IPS-18c (cell line): ENCODE results near the gene ELAVL4.
"Not testable (repeated sequence)": the region's sequence is repeated elsewhere in the genome, so short reads cannot be mapped to it uniquely, and the experiment has no call there.

ENCODE experiments used
- H3K4me3 ChIP-seq: 2 replicates; pipeline ENCODE4 v1.7.0; 2013; ENCODE audit warnings: low read depth, mild to moderate bottlenecking, low read length, moderate library complexity; ENCODE audit not compliant: insufficient read depth
- H3K9me3 ChIP-seq: one replicate; pipeline ENCODE4 v1.6.1; 2013; ENCODE audit warnings: mild to moderate bottlenecking, low read length, moderate library complexity; ENCODE audit not compliant: control insufficient read depth, insufficient read depth

ELAVL4 gene

DNA sequence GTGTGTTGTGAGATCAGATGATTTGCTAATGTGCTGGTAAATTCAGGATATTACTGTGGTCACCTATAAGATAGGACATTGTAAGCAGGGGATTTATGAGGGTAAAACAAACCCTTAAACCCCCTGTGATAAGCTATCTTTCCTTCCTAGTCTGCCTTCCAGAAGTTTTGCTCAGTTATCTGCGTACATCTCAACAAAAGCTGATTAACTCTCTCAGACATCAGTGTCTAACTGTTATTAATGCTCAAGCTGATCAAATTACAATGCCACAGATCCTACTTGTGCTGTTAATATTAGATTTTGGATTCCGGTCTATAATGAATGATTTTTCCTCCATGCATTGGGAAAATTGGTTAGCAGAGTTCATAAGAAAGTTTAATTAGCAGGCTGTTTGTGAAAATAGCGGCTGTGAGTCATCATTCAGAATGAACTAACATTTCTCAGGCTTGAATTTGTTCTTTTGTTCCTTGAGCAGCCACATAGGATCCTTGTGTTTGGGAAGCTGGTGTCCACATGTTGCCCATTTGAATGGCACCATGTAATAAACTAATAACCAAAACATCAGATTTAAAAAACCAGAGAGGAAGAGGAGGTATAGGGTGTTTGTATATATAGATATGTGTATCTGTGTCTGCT lies 48.7 kb downstream of the ELAVL4 start:
- Histone ChIP-seq H3K4me3 (no peak overlapping the region), H3K9me3 (peaks cover 4% of the 10 kb centered on the region)

DNA sequence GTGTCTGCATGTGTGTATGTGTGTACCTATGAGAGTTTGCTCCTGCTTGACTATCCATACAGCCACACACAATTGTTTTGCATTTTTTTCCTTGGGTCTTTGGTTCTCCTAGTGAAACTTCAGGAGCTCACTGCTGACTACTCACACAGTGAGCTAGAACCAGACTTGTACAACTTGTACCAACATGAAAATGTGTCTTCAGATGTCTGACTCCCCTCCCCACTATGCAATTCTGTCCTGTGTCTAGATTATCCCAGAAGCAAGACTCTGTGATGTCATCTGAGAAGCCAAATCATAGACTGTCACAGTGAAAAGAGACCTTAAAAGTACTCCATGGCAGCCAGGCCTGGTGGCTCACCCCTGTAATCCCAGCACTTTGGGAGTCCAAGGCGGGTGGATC lies 49.7 kb downstream of the ELAVL4 start:
- H3K9me3 ChIP-seq = peaks cover 4% of the 10 kb centered on the region
- no peak overlapping the region for H3K4me3 ChIP-seq

DNA sequence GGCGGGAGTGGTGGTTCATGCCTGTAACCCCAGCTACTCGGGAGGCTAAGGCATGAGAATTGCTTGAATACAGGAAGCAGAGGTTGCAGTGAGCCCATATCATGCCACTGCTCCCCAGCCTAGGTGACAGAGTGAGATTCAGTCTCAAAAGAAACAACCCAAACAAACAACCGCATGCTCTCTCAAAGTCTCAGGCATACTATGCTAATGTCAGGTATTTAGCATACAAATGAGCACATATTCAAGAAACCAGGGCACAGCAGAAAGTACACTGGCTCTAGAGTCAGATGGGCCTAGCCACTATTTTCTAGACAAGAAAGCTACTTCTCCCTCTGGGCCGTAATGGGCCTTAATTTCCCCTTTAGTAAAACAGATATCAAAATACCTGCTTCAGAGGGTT lies 55.0 kb downstream of the ELAVL4 start:
- peaks cover 4% of the 10 kb centered on the region for H3K9me3 ChIP-seq

DNA sequence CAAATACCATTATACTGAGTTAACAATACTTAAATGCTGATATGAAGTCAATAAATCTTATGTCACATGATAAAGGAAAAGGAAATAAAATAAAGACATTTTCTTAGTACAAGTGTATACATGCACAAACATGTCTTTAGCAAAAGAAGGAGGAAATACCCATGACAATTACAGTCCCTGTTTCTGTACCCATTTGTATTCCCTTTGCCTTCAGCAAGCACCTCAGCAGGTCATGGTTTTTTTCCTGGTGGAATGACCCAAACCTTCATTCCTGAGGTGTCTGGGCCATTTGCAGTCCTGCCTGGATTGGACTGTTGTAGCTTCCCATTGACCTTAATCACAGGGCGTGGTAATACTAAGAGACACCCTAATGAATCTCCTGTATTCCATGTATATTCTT lies 57.6 kb downstream of the ELAVL4 start:
- not testable (repeated sequence) for H3K4me3 ChIP-seq, H3K9me3 ChIP-seq

More for the DNA sequence above, 55.0 kb downstream of the ELAVL4 start:
- H3K4me3 ChIP-seq = no peak overlapping the region

DNA sequence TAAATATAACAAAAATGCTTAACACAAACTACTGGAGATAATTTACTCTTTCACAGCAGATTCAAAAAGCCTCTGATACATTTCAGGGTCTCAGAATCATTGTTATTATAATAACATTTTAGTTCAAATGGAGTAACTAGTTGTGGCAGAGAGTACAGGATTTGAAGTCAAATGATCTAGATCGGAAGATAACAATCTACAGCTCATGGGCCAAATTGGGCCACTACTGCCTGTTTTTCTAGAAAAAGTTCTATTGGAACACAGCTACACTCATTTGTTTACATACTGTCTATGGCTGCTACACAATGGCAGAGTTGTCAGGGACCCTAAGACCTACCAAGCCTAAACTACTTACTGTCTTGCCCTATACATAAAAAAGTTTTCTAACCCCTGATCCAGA lies 63.6 kb downstream of the ELAVL4 start:
- H3K9me3 ChIP-seq = no peaks in the 10 kb centered on the region
- H3K4me3 ChIP-seq = no peak overlapping the region

DNA sequence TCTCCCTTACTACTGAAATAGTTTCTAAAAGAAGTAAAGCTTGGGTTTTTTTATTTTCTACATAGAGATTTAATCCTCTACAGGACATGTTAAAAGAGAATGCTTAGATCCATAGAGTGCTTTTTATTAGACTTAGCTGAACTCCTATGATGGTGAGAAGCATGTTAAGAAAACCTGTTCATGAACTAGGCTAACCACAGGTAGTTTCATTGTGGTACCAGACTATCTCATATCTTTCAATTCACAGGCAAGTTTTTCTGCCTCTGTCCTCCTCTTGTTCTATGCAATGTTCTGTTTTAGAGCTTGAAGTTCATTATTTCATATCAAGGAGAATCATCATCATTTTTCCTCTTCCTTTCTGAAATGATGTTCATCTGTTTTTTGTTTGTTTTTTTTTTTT lies 65.4 kb downstream of the ELAVL4 start:
- Histone ChIP-seq H3K4me3 (no peak overlapping the region), H3K9me3 (no peaks in the 10 kb centered on the region)

DNA sequence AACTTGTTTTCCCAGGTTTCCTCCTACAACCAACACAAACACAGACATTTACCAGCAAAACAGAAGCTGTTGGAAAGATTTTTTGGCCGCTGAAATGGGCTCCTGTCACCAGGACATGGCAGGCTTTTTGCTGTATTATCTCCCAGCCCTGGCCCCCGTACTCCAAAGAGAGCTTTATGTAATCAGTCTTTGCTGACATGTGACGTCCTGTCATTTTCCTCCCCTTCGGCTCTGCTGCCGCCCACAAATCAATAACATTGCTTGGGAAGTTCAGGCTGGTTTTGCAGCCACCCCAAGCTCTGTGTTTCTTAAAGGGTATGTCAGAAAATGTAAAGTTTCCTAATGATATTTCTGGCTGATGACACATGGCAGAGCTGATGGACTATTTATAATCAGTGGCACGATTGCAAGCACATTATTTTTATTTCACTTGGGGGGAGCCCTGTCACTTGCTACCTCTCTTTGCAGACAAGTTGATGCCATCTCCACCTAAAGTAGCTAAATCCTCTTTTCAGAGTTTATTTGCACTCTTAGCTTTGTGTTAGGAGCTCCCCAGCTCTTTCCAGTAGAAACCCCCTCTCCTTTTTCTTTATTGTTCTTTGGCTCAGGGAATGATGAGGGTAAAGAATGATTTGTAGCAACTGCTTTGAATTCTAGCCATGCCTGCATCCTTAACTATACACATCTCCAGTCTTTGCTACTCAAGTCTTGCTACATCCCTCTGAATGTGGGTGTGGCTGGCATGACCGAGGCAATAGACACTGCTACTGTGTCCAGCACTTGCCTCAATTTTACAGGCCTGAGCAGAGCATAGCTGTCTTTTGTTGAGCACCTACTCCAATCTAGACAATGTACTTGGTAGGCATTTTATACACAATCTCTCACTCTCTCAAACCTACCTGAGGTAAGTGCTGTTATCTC lies 67.3 kb downstream of the ELAVL4 start:
- Histone ChIP-seq H3K4me3 (no peak overlapping the region), H3K9me3 (no peaks in the 10 kb centered on the region)

DNA sequence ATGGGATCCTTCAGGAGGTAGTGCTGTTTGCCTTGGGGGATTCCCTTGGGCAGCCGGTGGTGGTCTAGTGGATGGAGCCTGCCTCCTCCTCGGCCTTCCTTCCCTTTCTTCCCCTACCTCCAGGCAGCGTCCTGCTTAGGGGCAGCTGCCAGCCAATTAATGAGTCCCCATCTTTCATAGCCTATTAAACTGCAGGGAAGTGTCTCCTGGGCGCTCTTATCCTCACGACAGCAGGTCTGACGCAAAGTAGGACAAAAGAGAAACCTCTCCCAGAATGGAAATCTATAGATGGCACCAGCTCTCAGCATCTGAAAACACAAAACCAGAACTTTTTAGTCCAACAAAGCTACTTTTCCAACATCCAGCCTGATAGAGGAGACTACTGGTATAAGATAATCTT lies 69.3 kb downstream of the ELAVL4 start:
- no peak overlapping the region for H3K4me3 ChIP-seq
- H3K9me3 ChIP-seq = no peaks in the 10 kb centered on the region

DNA sequence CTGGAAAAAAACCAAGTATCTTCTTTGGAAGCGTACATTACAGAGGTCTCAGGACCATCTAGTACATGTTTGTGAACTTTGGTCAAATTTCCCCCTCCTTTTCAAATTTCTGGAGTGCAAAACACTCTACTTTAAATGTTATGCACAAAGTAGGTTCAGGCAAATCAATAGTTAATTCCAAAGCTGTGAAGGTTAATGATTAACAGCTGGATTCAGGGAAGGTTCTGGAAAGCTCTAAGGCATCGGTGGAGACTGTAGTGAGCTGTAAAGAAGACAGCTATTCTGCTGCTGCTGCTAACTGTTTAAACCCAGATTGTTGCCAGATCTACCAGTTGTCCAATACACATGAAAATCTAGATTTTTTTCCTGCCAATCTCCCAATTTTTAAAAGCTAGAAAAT lies 70.9 kb downstream of the ELAVL4 start:
- H3K4me3 ChIP-seq = no peak overlapping the region

DNA sequence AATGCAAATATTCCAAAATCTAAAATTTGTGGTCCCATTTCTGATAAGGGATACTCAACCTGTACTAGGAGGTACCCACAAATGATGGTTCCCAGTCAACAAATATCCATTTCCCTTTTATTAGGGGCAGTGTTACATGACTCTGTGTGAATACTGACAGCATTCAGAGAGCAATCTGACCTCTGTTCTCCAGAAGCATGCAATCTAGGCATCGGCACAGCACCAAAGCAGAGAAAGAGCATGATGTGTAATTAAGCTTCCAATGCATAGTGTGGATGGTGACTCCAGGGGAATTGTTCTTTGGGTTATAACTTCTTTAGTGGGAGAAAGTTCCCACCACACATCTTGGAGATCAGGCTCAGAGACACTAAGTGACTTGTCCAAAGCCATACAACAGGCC lies 71.6 kb downstream of the ELAVL4 start:
- H3K9me3 ChIP-seq = no peaks in the 10 kb centered on the region
- H3K4me3 ChIP-seq = no peak overlapping the region

More for the DNA sequence above, 70.9 kb downstream of the ELAVL4 start:
- no peaks in the 10 kb centered on the region for H3K9me3 ChIP-seq

DNA sequence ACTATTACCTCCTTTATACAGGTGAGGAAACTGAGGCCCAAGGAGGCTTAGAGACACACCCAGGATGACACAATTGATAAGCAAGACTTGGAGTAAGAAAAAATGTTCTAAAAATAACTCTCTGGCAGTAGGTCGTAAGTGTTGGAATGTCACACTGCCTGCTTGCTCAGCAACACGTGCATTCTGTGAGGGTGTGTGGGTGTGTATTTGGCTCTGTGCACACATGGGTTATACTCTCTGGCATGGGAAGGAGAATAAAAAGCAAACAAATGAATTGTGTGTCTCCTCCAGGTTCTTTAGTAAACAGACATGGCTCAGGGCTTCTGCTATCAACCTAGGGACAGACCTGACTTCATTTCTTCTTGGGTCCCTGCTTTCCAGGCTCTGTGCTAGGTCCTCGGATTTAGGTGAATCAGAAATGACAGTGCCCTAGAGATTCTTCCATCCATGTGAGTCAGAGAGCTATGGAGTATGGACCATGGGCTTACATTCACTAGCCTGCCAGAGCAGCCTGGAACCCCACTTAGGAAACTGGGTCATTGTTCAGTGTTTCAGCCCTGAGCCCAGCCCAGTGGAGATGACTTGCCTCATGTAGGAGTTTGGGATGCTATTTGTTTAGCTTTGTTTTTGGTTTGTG lies 72.4 kb downstream of the ELAVL4 start:
- Histone ChIP-seq H3K4me3 (no peak overlapping the region), H3K9me3 (no peaks in the 10 kb centered on the region)

DNA sequence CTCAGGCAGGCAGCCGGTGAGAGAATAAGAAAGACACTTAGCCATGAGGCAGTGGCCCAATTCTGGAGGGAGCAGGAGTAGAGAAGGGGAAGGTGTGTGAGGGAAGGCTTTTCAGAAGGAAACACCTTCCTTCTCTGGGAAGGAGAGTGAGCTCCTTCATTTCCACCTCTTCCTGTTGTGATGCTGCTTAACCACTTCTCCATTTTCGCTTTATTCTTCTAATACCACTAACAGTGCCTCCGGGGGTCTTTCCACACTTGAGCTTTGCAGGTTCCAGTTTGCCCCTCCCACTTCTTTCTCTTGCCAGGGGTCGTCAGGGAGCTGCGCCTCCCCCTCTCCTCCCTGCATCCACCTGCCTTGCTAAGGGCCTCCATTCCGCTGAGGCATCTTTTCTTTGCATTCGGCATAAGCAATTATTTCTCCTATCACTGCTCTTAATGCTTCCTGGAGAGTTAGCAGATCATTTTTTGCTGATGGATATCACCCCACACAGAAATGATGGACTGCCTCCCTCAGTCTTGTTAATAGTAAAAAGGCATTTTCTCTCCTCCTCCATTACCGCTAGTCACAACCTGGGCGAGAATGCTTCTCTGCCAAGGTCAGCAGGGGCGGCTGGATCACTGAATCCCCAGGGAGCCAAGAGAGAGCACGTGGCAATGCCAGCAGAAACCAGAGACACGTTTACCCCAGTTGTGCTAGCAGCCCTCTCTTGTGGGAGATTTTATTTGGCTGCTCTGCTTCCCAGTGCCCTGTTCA lies 74.8 kb downstream of the ELAVL4 start:
- H3K4me3 ChIP-seq = no peak overlapping the region
- no peaks in the 10 kb centered on the region for H3K9me3 ChIP-seq

DNA sequence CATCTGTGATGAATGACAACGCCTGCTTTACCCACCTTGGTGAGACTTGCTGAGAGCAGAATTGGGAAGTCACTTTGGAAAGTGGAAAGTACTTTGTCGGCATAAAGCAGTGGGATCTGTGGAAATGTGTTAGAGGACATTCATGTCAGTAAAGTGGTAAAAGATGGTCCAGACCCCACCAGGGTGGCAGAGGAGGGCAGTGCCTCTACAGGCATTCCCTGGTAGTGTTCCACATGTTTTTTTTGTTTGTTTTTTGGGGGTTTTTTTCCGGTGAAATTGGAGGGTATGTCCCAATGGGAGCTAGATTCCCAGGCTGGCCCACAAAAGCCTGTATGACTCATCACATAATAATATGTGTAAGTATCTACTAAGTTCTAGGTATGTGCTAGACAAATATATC lies 80.6 kb downstream of the ELAVL4 start:
- no peaks in the 10 kb centered on the region for H3K9me3 ChIP-seq
- H3K4me3 ChIP-seq = no peak overlapping the region

DNA sequence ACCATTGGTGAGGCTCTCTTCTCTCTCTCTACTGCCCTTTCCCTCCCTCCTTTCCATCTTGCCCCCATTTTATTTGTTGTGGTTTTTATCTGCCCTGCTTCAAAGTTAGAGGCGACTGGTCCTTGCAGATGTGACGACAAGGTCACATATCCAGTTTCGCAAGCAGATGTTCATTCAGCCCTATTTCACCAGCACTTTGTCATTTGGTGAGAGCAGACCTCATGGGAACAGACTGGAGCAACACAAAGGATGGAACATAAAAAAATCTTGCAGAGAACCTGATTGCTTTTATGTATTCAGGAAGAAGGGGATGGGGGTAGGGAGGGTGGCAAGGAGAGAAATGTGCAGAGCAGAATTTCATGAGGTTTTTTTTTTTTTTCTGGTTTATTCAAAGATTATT lies 84.3 kb downstream of the ELAVL4 start:
- Histone ChIP-seq H3K4me3 (no peak overlapping the region), H3K9me3 (no peaks in the 10 kb centered on the region)

DNA sequence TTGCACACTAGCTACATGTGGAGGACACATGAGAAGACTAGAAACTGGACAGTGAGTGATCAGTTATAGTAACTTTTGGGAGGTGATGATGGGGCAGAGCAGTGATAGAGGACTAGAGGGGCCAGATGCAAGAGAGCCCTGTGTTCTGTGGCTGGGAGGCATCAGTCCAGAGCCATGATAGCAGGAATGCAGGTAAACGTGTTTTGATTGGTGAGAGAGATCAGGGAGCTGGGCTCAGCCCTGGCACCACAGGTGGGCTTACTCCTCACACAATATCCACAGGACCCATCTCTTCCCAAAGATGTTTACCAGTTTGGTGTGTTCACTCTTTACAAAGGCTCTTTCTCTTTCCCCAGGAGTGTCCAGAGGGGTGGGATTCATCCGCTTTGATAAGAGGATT lies 86.5 kb downstream of the ELAVL4 start:
- no peak overlapping the region for H3K4me3 ChIP-seq
- H3K9me3 ChIP-seq = no peaks in the 10 kb centered on the region

DNA sequence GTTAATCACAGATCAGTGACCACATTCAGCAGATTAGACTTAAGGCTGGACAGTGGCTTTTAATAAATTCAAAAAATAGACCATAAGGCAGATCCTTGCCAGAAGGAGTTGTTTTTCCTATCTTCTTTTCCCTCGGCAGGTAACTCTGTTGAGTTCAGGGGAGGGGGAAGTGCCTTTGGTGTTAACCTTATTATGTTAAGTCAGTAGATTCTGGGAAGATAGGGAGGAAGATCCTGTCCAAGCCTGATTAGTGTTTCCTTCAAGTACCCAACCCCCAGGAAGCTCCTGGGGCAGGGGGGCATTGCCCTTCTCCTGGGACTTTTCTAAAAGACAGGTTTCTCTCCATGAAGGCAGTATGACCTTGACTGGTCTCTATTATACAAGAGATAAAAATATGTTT lies 87.4 kb downstream of the ELAVL4 start:
- Histone ChIP-seq H3K4me3 (no peak overlapping the region), H3K9me3 (no peaks in the 10 kb centered on the region)

DNA sequence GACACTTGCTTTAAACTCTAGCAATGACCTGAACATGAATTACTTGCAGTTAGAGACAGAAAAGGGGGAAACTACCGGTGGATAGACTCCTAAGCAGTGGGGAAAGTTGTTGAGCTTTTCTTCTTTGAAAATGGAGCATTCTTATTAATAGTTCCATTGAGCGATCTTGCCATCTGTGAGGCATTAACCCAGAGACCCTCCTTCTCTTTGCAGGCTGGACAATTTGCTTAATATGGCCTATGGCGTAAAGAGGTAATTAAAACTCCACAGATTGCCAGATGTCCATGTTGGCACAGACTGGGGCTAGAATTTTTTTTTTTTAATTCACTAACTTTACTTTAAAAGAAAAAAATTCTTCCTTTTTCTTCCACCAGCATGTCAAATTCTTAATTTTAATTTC lies 88.5 kb downstream of the ELAVL4 start:
- no peak overlapping the region for H3K4me3 ChIP-seq
- no peaks in the 10 kb centered on the region for H3K9me3 ChIP-seq
